H9 (cell line): ENCODE measurements around the gene MORN1. TPM values are rescaled to one million over a fixed set of nuclear protein-coding genes. Genes with fewer than 3 reads are reported as not detected.

Source experiments
- DNase-seq: peaks from one replicate; pipeline ENCODE4 v3.0.0-alpha.2; 2017
- H2AFZ ChIP-seq: one replicate; pipeline ENCODE4 v1.6.1; 2013; ENCODE audit warnings: mild to moderate bottlenecking, low read length, control low read depth, moderate library complexity
- H2AK5ac ChIP-seq: 2 replicates; pipeline ENCODE4 v1.6.1; 2013; ENCODE audit warnings: low read length, control low read depth, mixed read lengths; ENCODE audit not compliant: insufficient read length
- H2BK120ac ChIP-seq: one replicate; pipeline ENCODE4 v1.6.1; 2013; ENCODE audit warnings: low read depth, mild to moderate bottlenecking, low read length, control low read depth, inconsistent platforms; ENCODE audit not compliant: poor library complexity, severe bottlenecking
- H2BK12ac ChIP-seq: 2 replicates; pipeline ENCODE4 v1.6.1; 2013; ENCODE audit warnings: low read length, control low read depth, mixed read lengths, low read depth; ENCODE audit not compliant: insufficient read length
- H2BK15ac ChIP-seq: 2 replicates; pipeline ENCODE4 v1.6.1; 2013; ENCODE audit warnings: low read depth, low read length, control low read depth
- H2BK20ac ChIP-seq: one replicate; pipeline ENCODE4 v1.6.1; 2013; ENCODE audit warnings: low read depth, mild to moderate bottlenecking, low read length, control low read depth, inconsistent platforms; ENCODE audit not compliant: poor library complexity, severe bottlenecking
- H2BK5ac ChIP-seq: 2 replicates; pipeline ENCODE4 v1.6.1; 2013; ENCODE audit warnings: low read length, control low read depth, mixed read lengths; ENCODE audit not compliant: insufficient read length
- H3K14ac ChIP-seq: 2 replicates; pipeline ENCODE4 v1.6.1; 2013; ENCODE audit warnings: low read length, control low read depth; ENCODE audit not compliant: insufficient read depth
- H3K18ac ChIP-seq: 2 replicates; pipeline ENCODE4 v1.6.1; 2013; ENCODE audit warnings: low read depth, mild to moderate bottlenecking, mixed read lengths, low read length, control low read depth; ENCODE audit not compliant: insufficient read length
- H3K23ac ChIP-seq: 2 replicates; pipeline ENCODE4 v1.6.1; 2013; ENCODE audit warnings: low read length, control low read depth, mixed read lengths, low read depth; ENCODE audit not compliant: insufficient read length
- H3K23me2 ChIP-seq: 2 replicates; pipeline ENCODE4 v1.6.1; 2013; ENCODE audit warnings: low read depth, mild to moderate bottlenecking, mixed read lengths, low read length, control low read depth; ENCODE audit not compliant: insufficient read length, poor library complexity, severe bottlenecking
- H3K27ac ChIP-seq: 2 replicates; pipeline ENCODE4 v1.5.1; 2013; ENCODE audit warnings: low read length, control low read depth, mixed read lengths, low read depth; ENCODE audit not compliant: insufficient read length
- H3K27me3 ChIP-seq: 2 replicates; pipeline ENCODE4 v1.6.1; 2013; ENCODE audit warnings: low read length, control low read depth, inconsistent platforms; ENCODE audit not compliant: insufficient read depth
- H3K4ac ChIP-seq: 2 replicates; pipeline ENCODE4 v1.6.1; 2013; ENCODE audit warnings: low read depth, mild to moderate bottlenecking, control low read depth, inconsistent platforms, low read length, moderate library complexity
- H3K4me1 ChIP-seq: 2 replicates; pipeline ENCODE4 v1.6.1; 2013; ENCODE audit warnings: low read length, control low read depth, inconsistent platforms; ENCODE audit not compliant: insufficient read depth
- H3K4me2 ChIP-seq: 2 replicates; pipeline ENCODE4 v1.6.1; 2013; ENCODE audit warnings: low read length, control low read depth, mixed read lengths; ENCODE audit not compliant: insufficient read length, insufficient read depth
- H3K56ac ChIP-seq: 2 replicates; pipeline ENCODE4 v1.6.1; 2013; ENCODE audit warnings: low read depth, mild to moderate bottlenecking, mixed read lengths, low read length, control low read depth; ENCODE audit not compliant: insufficient read length
- H3K79me1 ChIP-seq: 2 replicates; pipeline ENCODE4 v1.6.1; 2013; ENCODE audit warnings: low read depth, mild to moderate bottlenecking, moderate library complexity, low read length, control low read depth, inconsistent platforms; ENCODE audit not compliant: insufficient read depth, poor library complexity, severe bottlenecking
- H3K79me2 ChIP-seq: 2 replicates; pipeline ENCODE4 v1.6.1; 2013; ENCODE audit warnings: low read length, control low read depth, inconsistent platforms; ENCODE audit not compliant: insufficient read depth
- H3K9ac ChIP-seq: 2 replicates; pipeline ENCODE4 v1.6.1; 2013; ENCODE audit warnings: low read length, control low read depth, mixed read lengths; ENCODE audit not compliant: insufficient read length; ENCODE audit errors: extremely low read depth
- H3K9me3 ChIP-seq: one replicate; pipeline ENCODE4 v1.6.1; 2013; ENCODE audit warnings: low read depth, low read length, inconsistent platforms; ENCODE audit not compliant: control insufficient read depth
- H3T11ph ChIP-seq: one replicate; pipeline ENCODE4 v1.6.1; 2013; ENCODE audit warnings: mild to moderate bottlenecking, low read length, control low read depth, inconsistent platforms
- H4K20me1 ChIP-seq: one replicate; pipeline ENCODE4 v1.6.1; 2013; ENCODE audit not compliant: control insufficient read depth, insufficient read length, insufficient read depth
- H4K5ac ChIP-seq: 2 replicates; pipeline ENCODE4 v1.6.1; 2013; ENCODE audit warnings: low read depth, mild to moderate bottlenecking, mixed read lengths, low read length, control low read depth; ENCODE audit not compliant: insufficient read length
- H4K8ac ChIP-seq: replicated peaks from 2 replicates; pipeline ENCODE4 v1.6.1; 2013; ENCODE audit warnings: low read length, control low read depth, mixed read lengths, low read depth; ENCODE audit not compliant: insufficient read length
- H4K91ac ChIP-seq: 2 replicates; pipeline ENCODE4 v1.6.1; 2013; ENCODE audit warnings: low read depth, mild to moderate bottlenecking, moderate library complexity, mixed read lengths, low read length, control low read depth; ENCODE audit not compliant: insufficient read length
- H3K27ac Mint-ChIP-seq, 3 experiments: 2 replicates in 2 of 3; 3 replicates in 1 of 3; pipeline ENCODE4 v1.8.0; 2020 to 2021; ENCODE audit warnings: mixed read lengths in 3 of 3, mild to moderate bottlenecking in 1 of 3, moderate library complexity in 1 of 3
- H3K27me3 Mint-ChIP-seq: 2 replicates; pipeline ENCODE4 v1.8.0; 2021; ENCODE audit warnings: low read depth, mild to moderate bottlenecking, moderate library complexity, mixed read lengths
- H3K36me3 Mint-ChIP-seq, 3 experiments: 2 replicates in 2 of 3; 3 replicates in 1 of 3; pipeline ENCODE4 v1.8.0; 2020 to 2021; ENCODE audit warnings: low read depth in 3 of 3, mixed read lengths in 3 of 3; ENCODE audit not compliant: insufficient read depth in 1 of 3
- H3K4me1 Mint-ChIP-seq, 2 experiments: 2 replicates each; pipeline ENCODE4 v1.8.0; 2020; ENCODE audit warnings: mixed read lengths in 2 of 2
- H3K4me3 Mint-ChIP-seq, 2 experiments: 2 replicates in 1 of 2; 3 replicates in 1 of 2; pipeline ENCODE4 v1.8.0; 2020 to 2021; ENCODE audit warnings: mild to moderate bottlenecking in 2 of 2, mixed read lengths in 2 of 2, moderate library complexity in 1 of 2
- H3K9me3 Mint-ChIP-seq, 2 experiments: 2 replicates in 1 of 2; 3 replicates in 1 of 2; pipeline ENCODE4 v1.8.0; 2020; ENCODE audit warnings: mild to moderate bottlenecking in 2 of 2, mixed read lengths in 2 of 2, moderate library complexity in 1 of 2
- CTCF ChIP-seq: fragments of 200-600 bp; sonication (generic); conservative IDR thresholded peaks from 3 replicates; pipeline ENCODE4 v1.8.0; 2021; ENCODE audit warnings: antibody characterized with exemption, mild to moderate bottlenecking
- WGBS: extraction: QIAGEN DNeasy Blood & Tissue Kit; methylation state at CpG from one replicate; pipeline ENCODE4 v1.1.7; 2013; ENCODE audit warnings: missing lambda C conversion rate, low lambda C conversion rate, mixed read lengths; ENCODE audit not compliant: insufficient read length; ENCODE audit errors: extremely low coverage; 5-methylcytosine and 5-hydroxymethylcytosine counted together
- total RNA-seq: library from RNA; stranded (reverse); gene quantifications from 2 replicates; pipeline ENCODE4 v1.2.1, GENCODE V29; 2021

The MORN1 gene
- total RNA-seq, 1 experiment from 2014 or later: 12.7 TPM

- Mint-ChIP-seq H3K27me3 (no peaks in the 10 kb centered on the region; the same call in 1 of the 2 replicates), H3K4me1 (peaks cover 22 to 43% of the 10 kb centered on the region in 2 experiments), H3K36me3 (peaks cover 0 to 4% (median 3%) of the 10 kb centered on the region in 3 experiments; a peak in 2 of 7 replicates), H3K9me3 (no peaks in the 10 kb centered on the region; a peak in 1 of 5 replicates), H3K4me3 (0 out of 5 replicates have a peak overlapping the region, but pooled peaks of 1 of the 2 experiments have one; percentile 35), H3K27ac (peak overlapping the region in 2 of 3 experiments; percentile 40 to 53; a peak in 3 of 7 replicates)
- H3K27ac ChIP-seq: no peak overlapping the region
- H2BK15ac ChIP-seq: no peak overlapping the region
- no peak overlapping the region for H3K14ac ChIP-seq
- no peak overlapping the region for H3K4me2 ChIP-seq
- H3K18ac ChIP-seq: no peak overlapping the region
- no peak overlapping the region for H3K4ac ChIP-seq
- no peak overlapping the region for H4K5ac ChIP-seq
- no peak overlapping the region for H2AFZ ChIP-seq
- no peak overlapping the region for H2BK20ac ChIP-seq
- H3K79me1 ChIP-seq: peaks cover 5% of the 10 kb centered on the region
- H4K91ac ChIP-seq: no peak overlapping the region
- no peaks in the 10 kb centered on the region for H3K23me2 ChIP-seq
- no CpG with 5 or more reads among the region's 10 CpGs for whole genome bisulfite sequencing
- no peak overlapping the region for H2AK5ac ChIP-seq
- no peak overlapping the region for H2BK5ac ChIP-seq
- H3K23ac ChIP-seq: no peak overlapping the region
- H3K9ac ChIP-seq: no peak overlapping the region
- H4K20me1 ChIP-seq: peaks cover 3% of the 10 kb centered on the region
- H2BK120ac ChIP-seq: no peak overlapping the region
- DNase-seq: no peak
- no peak overlapping the region for H4K8ac ChIP-seq
- no peak overlapping the region for H2BK12ac ChIP-seq
- H3K27me3 ChIP-seq: no peaks in the 10 kb centered on the region
- H3K4me1 ChIP-seq: no peaks in the 10 kb centered on the region; the same call in 1 of the 2 replicates
- TF ChIP-seq CTCF: no peak
- H3K56ac ChIP-seq: no peak overlapping the region
- peaks cover 24% of the 10 kb centered on the region; the same call in 1 of the 2 replicates for H3K79me2 ChIP-seq
- no peaks in the 10 kb centered on the region for H3K9me3 ChIP-seq
- H3T11ph ChIP-seq: no peak overlapping the region
Observed at GRCh38 chr1:2288311-2288710, 103.0 kb downstream of the MORN1 start.
